H7 (cell line): ENCODE data around the gene TCP11L1. TPM values are rescaled to one million over a fixed set of nuclear protein-coding genes. Genes with fewer than 3 reads are reported as not detected.
"Not testable (repeated sequence)": the region's sequence is repeated elsewhere in the genome, so short reads cannot be mapped to it uniquely, and the experiment has no call there.

ENCODE experiments used
- DNase-seq: peaks from one replicate; pipeline ENCODE4 v3.0.0; 2012
- H3K27me3 ChIP-seq: 2 replicates; pipeline ENCODE4 v1.6.0; 2011; ENCODE audit warnings: mild to moderate bottlenecking, low read length; ENCODE audit not compliant: control insufficient read depth, insufficient read depth
- H3K36me3 ChIP-seq: replicated peaks from 2 replicates; pipeline ENCODE4 v1.5.1; 2011; ENCODE audit warnings: low read length; ENCODE audit not compliant: control insufficient read depth, insufficient read depth
- H3K4me3 ChIP-seq: 2 replicates; pipeline ENCODE4 v1.5.1; 2011; ENCODE audit warnings: low read depth, mild to moderate bottlenecking, control low read depth, low read length, moderate library complexity; ENCODE audit not compliant: insufficient read depth
- total RNA-seq: library from RNA; depleted of rRNA; stranded (reverse); fragments of >200 nt; shearing (Covaris generic); gene quantifications from 2 replicates; pipeline ENCODE4 v1.2.3, GENCODE V29; 2014

TCP11L1 gene
- total RNA-seq, 1 experiment from 2014 or later: 10.6 TPM

GRCh38 chr11:33017965-33018364 is 21.4 kb upstream of the TCP11L1 start:
- H3K36me3 ChIP-seq: no peaks in the 10 kb centered on the region
- no peak for DNase-seq
- H3K4me3 ChIP-seq: no peak overlapping the region
- peaks cover 11% of the 10 kb centered on the region for H3K27me3 ChIP-seq

GRCh38 chr11:33018840-33019239 is 20.5 kb upstream of the TCP11L1 start:
- no peak for DNase-seq
- H3K4me3 ChIP-seq: no peak overlapping the region
- peaks cover 11% of the 10 kb centered on the region for H3K27me3 ChIP-seq
- H3K36me3 ChIP-seq: no peaks in the 10 kb centered on the region

- no peaks in the 10 kb centered on the region for H3K36me3 ChIP-seq
- H3K4me3 ChIP-seq: no peak overlapping the region
- peaks cover 6% of the 10 kb centered on the region; the same call in 1 of the 2 replicates for H3K27me3 ChIP-seq
- DNase-seq: no peak
Measured at GRCh38 chr11:33021501-33021900, 17.9 kb upstream of the TCP11L1 start.

GRCh38 chr11:33021937-33022336 is 17.4 kb upstream of the TCP11L1 start:
- H3K36me3 ChIP-seq: no peaks in the 10 kb centered on the region
- DNase-seq: no peak
- H3K4me3 ChIP-seq: no peak overlapping the region
- H3K27me3 ChIP-seq: peaks cover 3% of the 10 kb centered on the region; the same call in 1 of the 2 replicates

- H3K36me3 ChIP-seq: no peaks in the 10 kb centered on the region
- DNase-seq: no peak
- no peaks in the 10 kb centered on the region for H3K27me3 ChIP-seq
- no peak overlapping the region for H3K4me3 ChIP-seq
Measured at GRCh38 chr11:33025339-33025722, 14.0 kb upstream of the TCP11L1 start.

GRCh38 chr11:33027233-33027632 is 12.1 kb upstream of the TCP11L1 start:
- DNase-seq: no peak
- H3K36me3 ChIP-seq: no peaks in the 10 kb centered on the region
- no peaks in the 10 kb centered on the region for H3K27me3 ChIP-seq
- no peak overlapping the region for H3K4me3 ChIP-seq

- Histone ChIP-seq H3K27me3 (no peaks in the 10 kb centered on the region), H3K4me3 (no peak overlapping the region), H3K36me3 (no peaks in the 10 kb centered on the region)
- no peak for DNase-seq
Measured at GRCh38 chr11:33027846-33028536, 11.4 kb upstream of the TCP11L1 start.

GRCh38 chr11:33028537-33028914 is 10.8 kb upstream of the TCP11L1 start:
- no peaks in the 10 kb centered on the region for H3K27me3 ChIP-seq
- DNase-seq: no peak
- H3K36me3 ChIP-seq: no peaks in the 10 kb centered on the region
- H3K4me3 ChIP-seq: no peak overlapping the region

GRCh38 chr11:33029218-33029617 is 10.2 kb upstream of the TCP11L1 start:
- not testable (repeated sequence) for H3K27me3 ChIP-seq, H3K4me3 ChIP-seq, DNase-seq, H3K36me3 ChIP-seq

- no peaks in the 10 kb centered on the region for H3K27me3 ChIP-seq
- no peak for DNase-seq
- no peaks in the 10 kb centered on the region for H3K36me3 ChIP-seq
- H3K4me3 ChIP-seq: no peak overlapping the region
Measured at GRCh38 chr11:33033493-33033892, 5.9 kb upstream of the TCP11L1 start.

GRCh38 chr11:33035011-33035410 is 4.4 kb upstream of the TCP11L1 start:
- no peaks in the 10 kb centered on the region; the same call in 1 of the 2 replicates for H3K27me3 ChIP-seq
- H3K4me3 ChIP-seq: no peak overlapping the region
- no peak for DNase-seq
- H3K36me3 ChIP-seq: no peaks in the 10 kb centered on the region

- DNase-seq: no peak
- peaks cover 4% of the 10 kb centered on the region for H3K36me3 ChIP-seq
Measured at GRCh38 chr11:33040033-33040861, 875 bp downstream of the TCP11L1 start.

GRCh38 chr11:33040862-33041453 is 1.6 kb downstream of the TCP11L1 start:
- DNase-seq: no peak
- H3K4me3 ChIP-seq: no peak overlapping the region; the same call in 1 of the 2 replicates
- H3K27me3 ChIP-seq: no peaks in the 10 kb centered on the region; the same call in 1 of the 2 replicates
- peaks cover 5% of the 10 kb centered on the region for H3K36me3 ChIP-seq

More at GRCh38 chr11:33040033-33040861, 875 bp downstream of the TCP11L1 start:
- peak overlapping the region; percentile 85 for H3K4me3 ChIP-seq
- no peaks in the 10 kb centered on the region; the same call in 1 of the 2 replicates for H3K27me3 ChIP-seq

GRCh38 chr11:33043221-33043830 is 4.0 kb downstream of the TCP11L1 start:
- Histone ChIP-seq H3K4me3 (no peak overlapping the region), H3K27me3 (no peaks in the 10 kb centered on the region; the same call in 1 of the 2 replicates), H3K36me3 (peaks cover 7% of the 10 kb centered on the region)
- DNase-seq: no peak
